Stimulated activated naive CD8-positive, alpha-beta T cell treated with anti-CD3 and anti-CD28 coated beads, Interleukin-15, Interleukin-2, amounts not matched to agents 100 U/mL and 50 U/mL, for 24 hours (primary cell): ENCODE results near the gene PRPF19.

Source experiments
- ATAC-seq: fragments of 150-1000 bp; cut with Tn5 transposase; one replicate; pipeline ENCODE4 v1.10.0; 2021
- DNase-seq: peaks from one replicate; pipeline ENCODE4 v3.0.0; 2021

The PRPF19 gene

DNA sequence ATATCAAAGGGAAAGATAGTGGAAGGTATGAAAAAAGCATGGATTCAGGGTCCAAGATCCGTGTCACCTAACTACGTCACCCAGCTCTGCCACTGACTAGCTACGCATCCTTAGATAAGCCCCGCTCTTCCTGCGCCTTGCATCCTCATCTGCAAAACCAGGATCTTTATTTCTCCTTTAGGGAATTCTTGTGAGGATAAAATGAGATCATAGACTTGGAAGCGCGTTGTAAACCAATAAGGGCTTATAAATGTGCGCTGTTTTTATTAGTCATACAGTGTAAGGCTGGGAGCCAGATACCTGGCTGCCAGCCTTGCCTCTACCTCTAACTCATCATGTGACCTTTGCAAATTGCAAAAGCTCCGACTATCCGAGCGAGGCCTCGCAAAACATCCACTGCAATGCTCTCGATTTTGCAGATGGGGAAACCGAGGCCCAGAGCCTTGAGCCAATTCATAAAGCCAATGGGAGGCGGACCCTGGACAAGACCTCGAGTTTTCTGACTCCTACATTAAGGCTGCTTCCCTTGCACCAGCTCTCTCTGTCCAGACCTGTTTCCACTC is 753 bp downstream of the PRPF19 start:
- ATAC-seq: peak; percentile 22
- no peak for DNase-seq

GRCh38 chr11:60905047-60905446 is 1.3 kb downstream of the PRPF19 start:
- no peak for DNase-seq
- no peak for ATAC-seq

- ATAC-seq (no peak), DNase-seq (no peak)
Measured at GRCh38 chr11:60902625-60903024, 3.8 kb downstream of the PRPF19 start.

- no peak for DNase-seq
- ATAC-seq: no peak
Measured at GRCh38 chr11:60900673-60901404, 5.5 kb downstream of the PRPF19 start.

DNA sequence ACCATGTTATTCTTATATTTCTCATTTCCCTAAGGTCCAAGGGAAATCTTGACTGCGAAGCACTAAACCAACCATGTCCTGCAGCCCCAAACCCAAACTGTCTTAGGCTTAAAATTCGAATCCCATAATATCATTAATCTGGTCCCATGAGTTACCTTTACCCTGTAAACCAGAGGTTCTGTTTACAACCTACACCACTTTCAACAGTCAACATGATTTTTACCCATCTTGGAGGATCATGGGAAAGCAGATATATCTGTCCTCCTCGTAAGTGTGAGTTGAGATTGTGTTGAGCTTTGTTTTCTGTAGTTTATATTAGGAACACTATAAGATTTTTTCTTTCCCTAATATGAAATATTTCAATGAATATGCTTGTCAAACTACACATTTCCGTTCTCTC is 6.4 kb downstream of the PRPF19 start:
- no peak for DNase-seq

DNA sequence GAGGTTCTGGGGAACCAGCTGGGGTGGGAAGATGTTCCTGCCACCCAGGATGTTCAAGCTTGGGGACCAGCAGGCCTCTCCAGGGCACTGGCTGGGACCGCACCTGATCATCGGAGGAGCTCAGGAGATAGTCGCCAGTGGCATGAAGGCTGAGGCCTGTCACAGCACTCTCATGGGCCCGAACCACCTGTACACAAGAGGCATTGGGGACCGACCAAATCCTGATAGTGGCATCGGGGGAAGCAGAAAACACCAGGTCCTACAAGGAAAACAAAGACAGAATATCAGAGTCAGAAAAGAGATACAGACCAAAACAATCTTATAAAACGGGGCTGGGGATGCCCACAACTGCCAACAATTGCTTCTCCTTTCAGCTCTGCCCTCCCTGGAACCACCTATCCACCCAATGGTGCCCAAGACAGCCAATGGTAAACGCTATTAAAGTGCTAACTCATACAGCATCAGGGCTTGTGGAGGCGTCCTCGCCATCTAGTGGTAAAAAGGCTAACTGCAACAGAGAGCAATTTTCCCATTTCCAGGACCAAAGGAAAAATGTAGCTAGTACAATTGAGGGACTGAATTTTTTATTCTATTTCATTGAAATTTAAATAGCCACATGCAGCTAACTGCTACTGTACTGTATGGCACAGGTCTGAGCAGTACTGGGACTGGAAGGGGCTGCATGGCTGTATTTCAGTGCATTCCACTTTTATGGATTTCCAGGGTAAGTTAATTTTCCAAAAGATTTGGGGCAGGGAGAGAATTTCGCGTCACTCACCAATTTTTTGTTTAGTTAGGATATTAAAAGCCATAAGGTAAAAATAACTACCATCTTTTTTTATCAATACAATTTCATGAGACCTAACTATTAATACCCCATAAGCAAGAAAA is 7.1 kb downstream of the PRPF19 start:
- DNase-seq (no peak), ATAC-seq (no peak)

More for the DNA sequence above, 6.4 kb downstream of the PRPF19 start:
- no peak for ATAC-seq

- DNase-seq: no peak
Measured at GRCh38 chr11:60897496-60897895, 8.9 kb downstream of the PRPF19 start.

DNA sequence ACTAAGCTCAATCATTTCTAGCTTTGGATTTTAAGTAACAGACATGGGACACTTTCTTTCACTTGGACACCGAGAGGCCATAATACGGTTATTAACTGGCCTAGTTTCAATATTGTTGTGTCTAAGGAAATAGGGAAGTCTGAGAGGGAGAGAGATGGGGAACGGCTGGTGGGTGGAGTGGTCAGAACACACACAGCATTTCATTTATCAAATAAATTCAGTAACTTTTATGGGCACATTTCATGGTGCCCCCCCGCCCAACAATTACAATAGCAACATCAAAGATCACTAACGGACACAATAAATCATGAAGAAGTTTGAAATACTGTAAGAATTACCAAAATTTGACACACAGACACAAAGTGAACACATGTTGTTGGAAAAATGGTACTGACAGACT is 10.7 kb downstream of the PRPF19 start:
- ATAC-seq (no peak), DNase-seq (no peak)

More at GRCh38 chr11:60897496-60897895, 8.9 kb downstream of the PRPF19 start:
- no peak for ATAC-seq

GRCh38 chr11:60891103-60891741 is 15.2 kb downstream of the PRPF19 start:
- ATAC-seq: no peak
- DNase-seq: no peak

- ATAC-seq (no peak), DNase-seq (no peak)
Measured at GRCh38 chr11:60890696-60891095, 15.7 kb downstream of the PRPF19 start.

DNA sequence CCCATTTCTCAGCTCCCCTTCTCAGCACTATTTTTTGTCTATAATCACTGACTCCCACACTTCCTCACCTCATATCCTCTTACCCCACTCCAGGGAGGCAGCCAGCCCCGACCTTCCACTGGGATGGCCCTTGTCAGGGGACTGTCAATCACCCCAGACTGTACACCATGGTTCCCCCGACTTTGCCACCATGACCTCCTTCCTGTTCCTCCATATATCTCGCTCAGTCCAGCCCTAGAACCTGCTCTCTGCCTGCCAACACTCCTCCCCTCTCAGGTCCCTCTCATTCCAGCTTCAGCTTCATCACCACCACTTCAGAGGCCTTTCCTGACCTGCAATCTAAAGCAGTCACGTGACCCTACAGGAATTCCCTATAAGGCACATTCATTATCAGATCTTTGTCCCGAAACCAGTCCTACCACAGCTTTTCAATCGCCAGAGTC is 16.5 kb downstream of the PRPF19 start:
- DNase-seq (no peak), ATAC-seq (no peak)

- DNase-seq (no peak), ATAC-seq (peak; percentile 72)
Measured at GRCh38 chr11:60887556-60887955, 18.8 kb downstream of the PRPF19 start.

DNA sequence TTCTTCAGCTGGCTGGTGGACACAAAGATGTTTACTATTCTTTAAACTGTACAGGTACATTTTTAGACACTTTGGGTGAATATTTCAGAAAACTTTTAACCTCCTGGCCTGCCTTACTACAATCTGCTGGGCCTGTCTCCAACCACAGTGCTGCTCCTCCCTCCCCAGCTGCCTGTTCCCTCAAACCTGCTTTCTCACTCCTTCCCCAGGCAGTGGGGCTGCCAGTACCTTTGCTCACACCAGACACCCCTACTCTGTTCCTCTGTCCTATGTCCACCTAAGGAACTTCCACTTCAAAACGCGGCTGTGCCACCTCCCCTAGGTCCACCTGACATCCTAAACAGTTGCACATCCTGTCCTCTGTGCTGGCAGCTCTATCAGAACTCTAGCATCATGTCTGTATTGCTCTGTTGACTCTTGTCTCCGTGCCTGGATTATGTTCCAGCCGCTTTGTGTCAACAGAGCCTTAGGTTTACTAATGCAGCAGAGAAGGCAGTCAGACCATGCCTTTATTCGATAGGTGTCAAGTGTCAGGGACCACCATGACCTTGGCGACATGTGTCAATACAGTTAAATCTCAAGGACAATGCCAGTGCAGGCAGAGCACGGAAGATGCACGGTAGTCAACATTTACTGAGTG is 25.6 kb downstream of the PRPF19 start:
- ATAC-seq: no peak

GRCh38 chr11:60879971-60880588 is 26.3 kb downstream of the PRPF19 start:
- no peak for DNase-seq
- ATAC-seq: no peak

More for the DNA sequence above, 25.6 kb downstream of the PRPF19 start:
- no peak for DNase-seq

GRCh38 chr11:60879104-60879503 is 27.3 kb downstream of the PRPF19 start:
- no peak for ATAC-seq
- no peak for DNase-seq

GRCh38 chr11:60878245-60879101 is 27.9 kb downstream of the PRPF19 start:
- no peak for ATAC-seq

DNA sequence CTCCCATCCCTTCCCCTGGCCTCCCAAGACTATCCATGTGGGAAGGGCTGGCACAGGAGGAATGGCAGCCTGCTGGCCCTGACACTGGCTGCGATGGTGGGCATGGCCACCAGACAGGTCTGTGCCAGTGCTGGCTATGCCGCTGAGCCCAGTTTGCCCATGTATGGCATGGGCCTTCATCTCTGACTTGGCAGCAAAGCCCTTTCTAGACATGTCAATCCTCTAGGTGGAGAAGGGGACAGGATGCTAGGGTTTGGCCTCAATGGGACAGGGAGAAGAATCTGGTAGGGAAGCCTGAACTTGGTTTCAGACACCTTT is 30.3 kb downstream of the PRPF19 start:
- DNase-seq (no peak), ATAC-seq (no peak)

More at GRCh38 chr11:60878245-60879101, 27.9 kb downstream of the PRPF19 start:
- no peak for DNase-seq

- no peak for DNase-seq
Measured at GRCh38 chr11:60875366-60876167, 30.8 kb downstream of the PRPF19 start.

More at GRCh38 chr11:60875366-60876167, 30.8 kb downstream of the PRPF19 start:
- ATAC-seq: no peak
